OCI-LY1 (cell line): ENCODE measurements around the gene INTS7.

Experiments used
- CTCF ChIP-seq: fragments of 200-600 bp; sonication (generic), shearing (Covaris generic); IDR thresholded peaks from 2 replicates; pipeline ENCODE4 v1.5.1; 2017; ENCODE audit warnings: mild to moderate bottlenecking, antibody characterized with exemption, low read length, moderate library complexity, mixed read lengths
- EZH2 ChIP-seq: fragments of 200-600 bp; sonication (generic), shearing (Covaris generic); IDR thresholded peaks from 2 replicates; pipeline ENCODE4 v1.8.0; 2017; ENCODE audit warnings: borderline replicate concordance, mixed run types, mild to moderate bottlenecking, antibody characterized with exemption, low read length, moderate library complexity, mixed read lengths

DNA sequence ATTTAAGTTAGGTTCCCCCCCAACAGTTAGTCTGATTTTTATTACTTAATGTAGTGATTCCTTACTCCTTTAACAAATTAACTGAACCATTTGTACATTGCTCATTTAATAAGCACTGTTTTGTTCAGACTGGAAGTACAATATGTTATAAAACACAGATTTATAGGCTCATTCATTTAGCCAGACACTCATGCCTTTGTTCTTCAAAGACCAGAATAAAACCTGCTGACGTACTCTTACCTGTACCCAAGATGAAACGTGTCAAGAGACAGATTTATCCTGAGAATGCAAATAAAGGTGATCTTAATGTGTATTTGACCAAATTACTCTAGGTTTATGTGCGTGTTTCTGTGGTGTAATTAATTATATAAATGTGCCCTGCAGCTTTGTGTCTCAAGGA, 92.8 kb downstream of the INTS7 start:
- TF ChIP-seq CTCF, result no peak
- TF ChIP-seq EZH2, result no peak
